Stimulated activated CD4-positive, alpha-beta T cell treated with anti-CD3 and anti-CD28 coated beads, TNF-alpha, amount 100 ng/mL, for 48 hours (primary cell): ENCODE results near the gene LRIG2.
"Not testable (repeated sequence)": the region's sequence is repeated elsewhere in the genome, so short reads cannot be mapped to it uniquely, and the experiment has no call there.

Experiments
- DNase-seq, 3 donors: peaks; one replicate each; pipeline ENCODE4 v3.0.0-alpha.2; 2020; ENCODE audit warnings: low read depth in 3 of 3

The LRIG2 gene

GRCh38 chr1:113058941-113059706 lies 13.9 kb upstream of the LRIG2 start:
- DNase-seq: no peak

- not testable (repeated sequence) for DNase-seq
Measured at GRCh38 chr1:113063456-113063855, 9.5 kb upstream of the LRIG2 start.

DNA sequence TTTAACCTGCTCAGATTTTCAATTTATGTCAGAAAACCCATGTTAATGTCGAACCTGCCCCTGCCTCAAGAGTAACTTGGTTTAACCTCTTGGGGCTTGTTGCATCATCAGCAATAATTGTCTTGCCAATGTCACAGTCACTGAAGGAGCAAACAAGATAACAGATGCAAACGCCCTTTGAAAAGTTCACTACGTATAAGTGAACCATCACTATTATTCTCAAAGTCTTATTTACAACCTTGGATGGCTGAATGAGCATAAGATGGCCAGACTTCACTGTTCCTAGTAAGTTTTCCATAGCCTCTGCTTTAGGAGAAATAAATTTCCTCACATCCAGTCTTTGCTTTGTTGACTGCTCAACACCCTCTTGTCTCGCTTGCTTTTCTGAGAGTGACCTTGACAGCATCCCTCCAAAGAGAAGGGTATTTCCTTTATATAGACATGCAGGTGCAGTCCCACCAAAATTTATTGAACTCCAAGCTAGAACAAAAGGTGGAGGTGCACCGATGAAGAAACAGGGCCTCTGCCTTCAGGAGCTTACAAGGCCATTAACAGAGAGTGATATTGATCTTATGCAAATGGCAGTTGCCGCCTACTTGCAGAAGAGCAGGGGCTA lies 749 bp upstream of the LRIG2 start:
- DNase-seq: no peak

- peak in 1 of 3 donors; percentile 1 for DNase-seq
Measured at GRCh38 chr1:113073479-113073950, 517 bp downstream of the LRIG2 start.

- DNase-seq: no peak
Measured at GRCh38 chr1:113074237-113074636, 1.2 kb downstream of the LRIG2 start.

GRCh38 chr1:113077978-113078377 lies 5.0 kb downstream of the LRIG2 start:
- DNase-seq: not testable (repeated sequence)

DNA sequence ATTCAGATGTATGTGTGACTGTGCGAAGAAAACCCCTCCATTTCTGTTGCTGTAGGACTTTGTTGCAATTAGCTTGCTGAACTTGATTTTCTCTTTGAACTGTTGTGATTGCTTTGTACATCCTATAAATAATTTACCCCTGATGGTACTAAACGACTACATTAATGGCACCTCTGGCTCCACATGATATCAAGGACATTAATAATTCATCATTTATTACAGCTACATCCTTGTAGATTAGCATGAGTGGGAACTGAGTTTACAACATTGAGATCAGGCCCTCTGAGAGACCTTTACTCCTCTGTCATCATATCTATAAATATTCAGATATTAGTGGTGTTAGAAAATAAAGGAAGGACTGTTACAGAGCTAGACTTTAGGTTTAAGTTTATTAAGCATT lies 13.5 kb downstream of the LRIG2 start:
- DNase-seq: no peak

DNA sequence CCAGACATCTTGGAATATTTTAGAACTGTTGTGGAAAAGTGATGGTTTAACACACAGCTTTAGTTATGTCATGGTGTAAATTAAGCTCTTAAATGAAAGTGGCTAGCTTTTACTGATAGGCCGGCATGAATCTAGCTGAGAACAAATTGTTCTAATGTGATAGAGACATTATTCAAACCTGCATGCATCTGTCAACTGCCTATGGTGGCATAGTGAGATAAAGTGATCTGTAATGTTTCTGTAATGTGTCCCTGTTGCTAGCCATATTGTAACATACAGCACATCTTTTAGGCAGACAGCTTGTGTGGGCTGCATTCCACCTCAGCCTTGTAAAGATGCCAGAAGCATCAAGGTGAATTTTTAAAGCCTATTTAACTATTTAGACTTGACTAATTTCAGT lies 16.0 kb downstream of the LRIG2 start:
- DNase-seq: no peak

DNA sequence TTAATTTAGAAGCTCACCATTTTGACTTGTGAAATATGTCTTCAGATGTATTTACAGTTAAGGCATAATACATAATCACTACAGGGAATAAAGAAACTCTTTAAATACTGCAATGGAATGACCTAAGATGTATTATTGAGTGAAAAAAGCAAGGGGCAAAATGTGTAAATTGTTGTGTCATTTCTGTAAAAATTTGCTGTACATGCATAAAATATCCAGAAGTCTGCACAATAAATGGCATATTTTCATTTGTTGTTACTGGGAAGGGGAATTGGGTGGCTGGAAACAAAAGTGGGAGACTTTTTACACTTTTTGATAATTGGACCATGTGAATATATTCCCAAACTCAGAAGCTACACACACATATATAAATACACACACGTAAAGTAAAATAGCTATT lies 17.1 kb downstream of the LRIG2 start:
- no peak for DNase-seq

DNA sequence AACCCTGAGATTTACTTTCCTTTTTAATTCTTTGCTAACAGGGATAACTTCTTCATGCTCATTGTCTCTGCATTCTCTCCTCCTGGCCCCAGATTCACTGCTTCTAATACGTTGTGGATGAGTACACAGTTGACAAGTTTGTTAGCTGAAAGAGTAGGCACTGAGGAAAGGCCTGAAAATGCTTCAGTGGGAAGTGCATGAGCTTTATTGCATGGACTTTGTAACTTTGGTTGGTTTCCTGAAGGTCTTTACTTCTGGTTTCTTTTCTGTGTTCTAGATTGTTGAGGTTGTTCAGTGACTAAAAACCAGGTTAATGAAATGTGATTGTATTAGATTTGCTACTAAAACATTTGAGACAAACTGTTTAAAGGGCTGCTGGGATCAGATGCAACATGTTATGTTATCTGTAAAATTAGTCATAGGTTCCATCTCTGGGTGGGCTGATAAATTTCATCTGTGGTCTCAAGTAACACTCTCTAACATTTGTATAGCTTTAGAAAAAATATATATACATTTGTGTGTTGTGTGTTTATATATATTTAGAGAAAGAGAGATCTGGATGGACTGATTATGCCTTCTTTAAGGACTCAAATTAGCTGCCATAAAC lies 19.1 kb downstream of the LRIG2 start:
- DNase-seq: no peak

DNA sequence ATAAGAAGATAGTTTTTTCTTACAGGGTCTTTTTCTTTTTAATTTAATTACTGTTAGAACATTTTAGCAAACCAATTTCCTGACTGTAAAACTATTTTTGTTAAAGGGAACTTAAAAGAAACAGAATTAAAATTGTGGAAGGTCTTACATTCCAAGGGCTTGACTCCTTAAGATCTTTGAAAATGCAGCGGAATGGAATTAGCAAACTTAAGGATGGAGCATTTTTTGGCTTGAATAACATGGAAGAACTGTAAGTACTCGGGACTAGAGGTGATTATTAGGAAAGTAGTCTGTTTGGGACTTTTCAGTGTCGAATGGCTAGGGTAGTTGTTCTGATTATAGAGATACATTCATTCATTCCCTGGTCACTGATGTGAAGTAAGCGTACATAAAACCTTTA lies 21.5 kb downstream of the LRIG2 start:
- DNase-seq: no peak

GRCh38 chr1:113095790-113096455 lies 22.9 kb downstream of the LRIG2 start:
- no peak for DNase-seq

- DNase-seq: no peak
Measured at GRCh38 chr1:113096493-113096892, 23.5 kb downstream of the LRIG2 start.

- no peak for DNase-seq
Measured at GRCh38 chr1:113101588-113101987, 28.6 kb downstream of the LRIG2 start.

GRCh38 chr1:113103048-113103447 lies 30.1 kb downstream of the LRIG2 start:
- DNase-seq: no peak

GRCh38 chr1:113103977-113104376 lies 31.0 kb downstream of the LRIG2 start:
- no peak for DNase-seq

DNA sequence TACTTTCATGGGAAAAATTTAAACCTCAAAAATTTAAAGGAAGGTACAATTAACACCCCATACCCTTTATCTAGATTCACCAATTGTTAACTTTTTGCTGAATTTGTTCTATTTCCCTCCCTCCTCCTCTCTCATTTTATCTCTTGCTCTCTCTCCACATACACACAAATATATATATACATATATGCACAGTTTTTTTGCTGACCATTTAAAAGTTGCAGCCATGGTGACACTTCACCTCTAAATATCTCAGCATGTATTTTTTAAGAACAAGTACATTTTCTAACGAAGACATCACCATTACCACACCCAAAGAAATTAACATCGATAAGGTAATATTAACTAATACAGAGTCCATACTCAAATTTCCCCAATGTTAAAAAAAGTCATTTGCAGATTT lies 33.9 kb downstream of the LRIG2 start:
- DNase-seq: no peak

- DNase-seq: no peak
Measured at GRCh38 chr1:113109908-113110554, 37.0 kb downstream of the LRIG2 start.

- DNase-seq: no peak
Measured at GRCh38 chr1:113118266-113118665, 45.3 kb downstream of the LRIG2 start.

GRCh38 chr1:113123737-113124136 lies 50.7 kb downstream of the LRIG2 start:
- DNase-seq: no peak

DNA sequence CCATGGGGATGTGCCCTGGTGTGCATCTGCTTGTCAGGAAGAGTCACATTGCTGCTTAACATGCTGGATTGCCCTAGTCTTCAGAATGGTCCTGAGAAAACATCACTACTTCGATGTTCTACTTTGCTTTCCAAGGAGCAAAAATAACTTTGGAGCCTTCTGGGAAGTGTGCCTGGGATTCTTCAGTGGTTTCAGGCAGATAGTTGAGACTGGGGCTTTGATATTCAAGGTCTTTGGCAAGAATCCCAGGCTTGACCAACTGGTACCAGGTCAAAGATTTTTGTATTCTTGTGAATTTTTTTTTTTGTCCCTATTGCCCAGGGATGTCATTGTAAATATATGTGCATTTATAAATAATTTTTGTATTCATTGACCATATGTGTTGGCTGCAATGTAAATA lies 51.4 kb downstream of the LRIG2 start:
- DNase-seq: no peak

- no peak for DNase-seq
Measured at GRCh38 chr1:113125517-113125916, 52.5 kb downstream of the LRIG2 start.
